GM13976 (cell line): ENCODE results near the gene SYS1.

Experiments
- DNase-seq: peaks from one replicate; pipeline ENCODE4 v3.0.0; 2012; ENCODE audit warnings: low spot score
- in situ Hi-C: fragments of 300-500 bp; cut with MboI; formaldehyde crosslinking; loops from one replicate; pipeline ENCODE4 v1.12.0; 2022; ENCODE audit warnings: low sequenced_read_pairs, mixed read lengths, inconsistent platforms; ENCODE audit not compliant: unreplicated experiment
- TF ChIP-seq, protein P1 (sequence below): IDR thresholded peaks from 2 replicates; pipeline ENCODE4 v1.5.1; 2012; ENCODE audit warnings: borderline replicate concordance, mild to moderate bottlenecking; ENCODE audit not compliant: insufficient read depth; ENCODE audit errors: extremely low read depth, missing control alignments, control extremely low read depth

Gene SYS1

DNA sequence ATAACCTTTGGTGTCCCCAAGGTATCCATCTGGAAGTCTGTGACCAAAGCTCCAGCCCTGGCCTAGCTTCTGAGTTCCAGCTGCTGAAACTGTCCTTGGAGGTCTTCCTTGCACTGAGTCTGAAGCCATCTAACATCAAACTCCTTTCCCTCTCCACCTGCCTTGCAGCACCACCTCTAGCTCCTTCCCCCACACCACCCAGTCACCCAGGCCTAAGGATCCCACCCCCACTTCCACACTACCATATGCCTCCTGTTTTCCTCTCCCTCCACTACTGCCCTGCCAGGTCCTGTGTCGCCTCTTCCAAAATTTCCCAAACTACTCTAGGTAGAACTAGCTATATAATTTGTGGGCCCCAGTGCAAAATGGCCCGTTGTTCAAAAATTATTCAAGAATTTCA lies 44.0 kb upstream of the SYS1 start:
- no peak for DNase-seq
- in situ Hi-C loops: no loop called here
- TF ChIP-seq, protein P1, sequence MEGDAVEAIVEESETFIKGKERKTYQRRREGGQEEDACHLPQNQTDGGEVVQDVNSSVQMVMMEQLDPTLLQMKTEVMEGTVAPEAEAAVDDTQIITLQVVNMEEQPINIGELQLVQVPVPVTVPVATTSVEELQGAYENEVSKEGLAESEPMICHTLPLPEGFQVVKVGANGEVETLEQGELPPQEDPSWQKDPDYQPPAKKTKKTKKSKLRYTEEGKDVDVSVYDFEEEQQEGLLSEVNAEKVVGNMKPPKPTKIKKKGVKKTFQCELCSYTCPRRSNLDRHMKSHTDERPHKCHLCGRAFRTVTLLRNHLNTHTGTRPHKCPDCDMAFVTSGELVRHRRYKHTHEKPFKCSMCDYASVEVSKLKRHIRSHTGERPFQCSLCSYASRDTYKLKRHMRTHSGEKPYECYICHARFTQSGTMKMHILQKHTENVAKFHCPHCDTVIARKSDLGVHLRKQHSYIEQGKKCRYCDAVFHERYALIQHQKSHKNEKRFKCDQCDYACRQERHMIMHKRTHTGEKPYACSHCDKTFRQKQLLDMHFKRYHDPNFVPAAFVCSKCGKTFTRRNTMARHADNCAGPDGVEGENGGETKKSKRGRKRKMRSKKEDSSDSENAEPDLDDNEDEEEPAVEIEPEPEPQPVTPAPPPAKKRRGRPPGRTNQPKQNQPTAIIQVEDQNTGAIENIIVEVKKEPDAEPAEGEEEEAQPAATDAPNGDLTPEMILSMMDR: no peak

DNA sequence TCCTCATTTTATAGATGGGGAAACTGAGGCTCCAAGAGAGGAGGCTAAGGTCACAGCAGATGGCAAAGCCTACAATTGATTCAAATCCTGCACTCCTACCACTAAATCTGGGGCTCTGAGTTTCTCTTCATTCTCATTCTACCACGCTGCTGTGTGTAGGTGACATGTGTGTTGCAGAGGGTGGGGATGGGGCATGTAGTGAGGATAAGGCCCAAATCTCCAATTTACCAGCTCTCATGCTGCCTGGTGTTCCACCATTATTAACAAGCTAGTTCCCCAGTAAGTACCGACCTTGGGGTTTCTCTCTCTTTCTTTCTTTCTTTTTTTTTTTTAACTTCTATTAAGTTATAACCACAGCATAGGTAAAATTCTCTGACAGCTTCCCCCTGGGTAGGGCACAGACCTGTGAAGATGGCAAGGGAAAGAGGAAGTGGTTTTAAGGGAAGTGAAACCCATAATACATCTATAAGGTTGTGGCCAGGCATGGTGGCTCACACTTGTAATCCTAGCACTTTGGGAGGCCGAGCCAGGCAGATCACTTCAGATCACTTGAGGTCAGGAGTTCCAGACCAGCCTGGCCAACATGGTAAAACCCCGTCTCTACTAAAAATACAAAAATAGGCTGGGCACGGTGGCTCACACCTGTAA lies 41.9 kb upstream of the SYS1 start:
- no peak for DNase-seq
- TF ChIP-seq, protein P1: no peak
- in situ Hi-C loops: no loop called here

DNA sequence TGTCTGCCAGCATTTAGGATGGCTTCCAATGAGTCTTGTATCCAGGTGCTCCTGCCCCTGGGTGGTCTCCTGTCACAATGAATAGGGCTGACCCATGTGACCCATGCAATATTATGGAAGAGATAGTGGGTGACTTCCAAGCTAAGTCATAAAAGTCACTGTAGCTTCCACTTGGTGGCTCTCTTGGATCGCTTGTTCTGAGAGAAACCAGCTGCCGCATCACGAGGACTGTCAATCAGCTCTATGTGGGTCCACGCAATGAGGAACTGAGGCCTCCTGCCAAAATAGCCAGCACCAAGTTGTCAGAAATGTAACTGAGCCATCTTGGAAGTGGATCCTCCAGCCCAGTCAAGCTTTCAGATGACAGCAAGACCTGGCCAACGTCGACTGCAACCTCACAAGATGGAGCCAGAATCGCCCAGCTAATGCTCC lies 40.0 kb upstream of the SYS1 start:
- peak; percentile 68 for DNase-seq
- in situ Hi-C loops: no loop called here
- TF ChIP-seq, protein P1: peak; percentile 41

DNA sequence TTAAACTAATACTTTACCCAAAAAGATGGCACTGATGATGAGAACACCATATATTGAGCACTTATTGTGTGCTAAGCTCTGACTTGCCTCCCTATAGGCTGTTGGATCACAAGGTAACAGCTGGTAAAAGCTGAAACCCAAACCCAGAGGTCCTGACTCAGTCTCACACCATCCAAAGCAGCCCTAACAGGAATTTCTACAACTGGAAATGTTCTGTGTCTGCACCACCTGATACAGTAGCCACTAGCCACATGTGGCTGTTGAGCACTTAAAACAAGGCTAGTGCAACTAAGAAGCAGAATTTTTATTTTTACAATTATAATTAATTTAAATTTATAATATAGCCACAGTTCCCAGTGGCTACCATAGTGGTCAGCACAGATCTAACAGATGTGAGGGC lies 39.2 kb upstream of the SYS1 start:
- in situ Hi-C loops: no loop called here
- DNase-seq: no peak
- TF ChIP-seq, protein P1: no peak

DNA sequence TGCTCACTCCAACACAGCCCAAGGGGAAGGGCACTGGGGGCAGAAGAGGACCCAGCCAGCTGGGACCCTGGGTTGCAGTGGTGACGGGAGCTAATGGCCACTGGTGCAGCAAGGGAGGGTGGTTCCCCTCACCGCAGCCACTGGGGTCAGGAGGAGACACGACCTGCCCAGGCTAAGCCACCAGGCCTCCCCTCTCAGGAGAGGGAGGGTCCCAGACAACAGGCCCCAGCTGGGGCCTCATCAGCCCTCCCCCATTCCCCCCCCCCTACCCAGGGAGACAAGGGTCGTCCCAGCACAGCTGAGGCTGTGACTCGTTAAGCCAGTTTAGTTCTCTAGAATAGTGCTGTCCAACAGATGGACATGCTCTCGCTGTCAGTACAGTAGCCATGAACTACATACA lies 37.6 kb upstream of the SYS1 start:
- TF ChIP-seq, protein P1: no peak
- in situ Hi-C loops: no loop called here
- no peak for DNase-seq

DNA sequence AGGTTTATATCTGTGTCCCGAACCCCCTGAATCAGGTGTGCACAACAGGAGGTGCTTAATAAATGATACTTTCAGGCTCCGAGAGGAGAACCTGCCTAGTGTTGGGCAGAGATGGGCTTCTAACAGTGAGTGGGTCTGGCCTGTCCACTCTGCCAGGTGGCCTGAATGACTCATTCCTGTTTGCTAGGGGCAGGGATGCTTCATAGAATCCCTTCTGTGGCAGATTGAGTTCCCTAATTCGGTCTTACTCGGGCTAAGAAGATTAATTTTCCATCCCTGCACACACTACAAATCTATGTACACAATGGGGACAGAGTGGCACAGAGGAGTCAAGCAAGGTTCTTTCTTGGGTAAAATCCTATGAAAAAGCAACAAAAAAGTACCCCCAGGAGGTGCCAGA lies 34.5 kb upstream of the SYS1 start:
- TF ChIP-seq, protein P1: no peak
- in situ Hi-C loops: no loop called here
- no peak for DNase-seq
